Small intestine (tissue), 7 donors: ENCODE data around the gene KRTCAP3. TPM values are rescaled to one million over a fixed set of nuclear protein-coding genes. Genes with fewer than 3 reads are reported as not detected.
A peak's percentile ranks its signal among the peaks of the same experiment; 100 is the strongest.

ENCODE experiments used
- DNase-seq, 2 donors: peaks; one replicate each; pipeline versions ENCODE4 v3.0.0 to v3.0.0-alpha.2; 2013
- FAIRE-seq: peaks from 2 replicates; lab custom pipeline; 2012; peaks lifted over from hg19 to GRCh38; lab: Jason Lieb, UNC
- H3K27ac ChIP-seq, 3 donors: one replicate each; pipeline ENCODE4 v1.5.1; 2013; ENCODE audit warnings: low read length in 2 of 3, mild to moderate bottlenecking in 2 of 3, control low read depth in 1 of 3, inconsistent platforms in 1 of 3, low read depth in 1 of 3, moderate library complexity in 1 of 3
- H3K27me3 ChIP-seq, 3 donors: one replicate each; pipeline ENCODE4 v1.6.1; 2013; ENCODE audit warnings: low read length in 3 of 3, inconsistent platforms in 1 of 3; ENCODE audit not compliant: control insufficient read depth in 3 of 3, insufficient read depth in 3 of 3
- H3K36me3 ChIP-seq, 3 donors: one replicate each; pipeline ENCODE4 v1.6.1; 2013; ENCODE audit warnings: low read length in 3 of 3, inconsistent platforms in 1 of 3, low read depth in 1 of 3, mild to moderate bottlenecking in 1 of 3, moderate library complexity in 1 of 3; ENCODE audit not compliant: control insufficient read depth in 3 of 3, insufficient read depth in 2 of 3
- H3K4me1 ChIP-seq, 3 donors: one replicate each; pipeline ENCODE4 v1.6.1; 2013; ENCODE audit warnings: low read length in 2 of 3, inconsistent platforms in 1 of 3, low read depth in 1 of 3, mild to moderate bottlenecking in 1 of 3, moderate library complexity in 1 of 3; ENCODE audit not compliant: control insufficient read depth in 3 of 3, insufficient read depth in 2 of 3
- H3K4me3 ChIP-seq, 3 donors: one replicate each; pipeline ENCODE4 v1.5.1; 2013; ENCODE audit warnings: low read length in 3 of 3, control low read depth in 1 of 3, inconsistent platforms in 1 of 3, low read depth in 1 of 3, mild to moderate bottlenecking in 1 of 3, moderate library complexity in 1 of 3
- H3K9me3 ChIP-seq, 2 donors: one replicate each; pipeline ENCODE4 v1.6.1; 2013; ENCODE audit warnings: low read depth in 1 of 2, low read length in 1 of 2; ENCODE audit not compliant: control insufficient read depth in 2 of 2, insufficient read depth in 1 of 2
- WGBS, 3 donors: extraction: QIAGEN DNeasy Blood & Tissue Kit; methylation state at CpG; one replicate each; pipeline ENCODE4 v1.1.7; 2013; 5-methylcytosine and 5-hydroxymethylcytosine counted together
- polyA plus RNA-seq, 4 donors: library from polyadenylated mRNA; stranded (reverse) in 3 of 4; unstranded in 1 of 4; fragments of 200-250 nt in 3 of 4; fragments of 120-200 nt in 1 of 4; gene quantifications; one replicate each; pipeline versions ENCODE4 v1.2.1 to v1.2.3, GENCODE V29; 2013
- donor health status: healthy with polysubstance abuse.
- donor health status: control.
- donor health status: control.
- donor health status: Bipolar disorder and iron deficiency.
- donor health status: healthy.

Gene KRTCAP3
- polyA plus RNA-seq, 4 donors: 57.0 to 127 (median 60.5) TPM

GRCh38 chr2:27446057-27446456 lies 3.9 kb downstream of the KRTCAP3 start:
- WGBS, 3 donors: 4 to 52% (median 28%) methylated on average over 3 of the region's 3 CpGs
- FAIRE-seq: no peak
- H3K4me3 ChIP-seq: peak overlapping the region in 1 of 3 donors; percentile 46
- H3K27ac ChIP-seq: peak overlapping the region; percentile 92 to 98 (median 98)
- DNase-seq: peak; percentile 94 to 98
- H3K36me3 ChIP-seq: peaks cover 7 to 53% (median 9%) of the 10 kb centered on the region in 3 donors
- H3K4me1 ChIP-seq: peaks cover 0 to 33% (median 0%) of the 10 kb centered on the region in 3 donors
- H3K9me3 ChIP-seq: no peaks in the 10 kb centered on the region
- no peaks in the 10 kb centered on the region for H3K27me3 ChIP-seq

DNA sequence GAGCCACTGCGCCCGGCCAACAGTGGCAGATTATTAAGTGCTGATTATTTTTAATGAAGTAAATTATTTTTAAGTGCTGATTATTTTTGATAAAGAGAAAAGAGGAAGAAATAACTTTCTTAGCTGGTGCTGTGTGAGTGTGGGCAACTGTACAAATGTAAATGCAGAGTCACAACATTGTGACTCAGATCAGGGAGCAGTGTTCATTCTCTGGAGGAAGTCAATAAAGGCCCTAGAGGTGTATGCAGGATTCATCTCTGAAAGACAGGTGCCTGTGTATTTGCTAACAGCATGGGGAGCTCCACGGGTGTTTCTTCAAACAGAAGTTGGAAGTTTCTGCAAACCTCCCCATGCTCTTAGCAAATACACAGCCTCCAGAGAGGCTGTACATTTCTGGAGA lies 6.2 kb downstream of the KRTCAP3 start:
- peaks cover 0 to 20% (median 0%) of the 10 kb centered on the region in 3 donors for H3K4me1 ChIP-seq
- no peak overlapping the region for H3K4me3 ChIP-seq
- H3K9me3 ChIP-seq: no peaks in the 10 kb centered on the region
- no peaks in the 10 kb centered on the region for H3K27me3 ChIP-seq
- no peak overlapping the region for H3K27ac ChIP-seq
- DNase-seq: no peak
- peaks cover 0 to 44% (median under 1%) of the 10 kb centered on the region in 3 donors for H3K36me3 ChIP-seq
- WGBS, 3 donors: 59 to 89% (median 72%) methylated on average over 3 of the region's 3 CpGs
- no peak for FAIRE-seq

DNA sequence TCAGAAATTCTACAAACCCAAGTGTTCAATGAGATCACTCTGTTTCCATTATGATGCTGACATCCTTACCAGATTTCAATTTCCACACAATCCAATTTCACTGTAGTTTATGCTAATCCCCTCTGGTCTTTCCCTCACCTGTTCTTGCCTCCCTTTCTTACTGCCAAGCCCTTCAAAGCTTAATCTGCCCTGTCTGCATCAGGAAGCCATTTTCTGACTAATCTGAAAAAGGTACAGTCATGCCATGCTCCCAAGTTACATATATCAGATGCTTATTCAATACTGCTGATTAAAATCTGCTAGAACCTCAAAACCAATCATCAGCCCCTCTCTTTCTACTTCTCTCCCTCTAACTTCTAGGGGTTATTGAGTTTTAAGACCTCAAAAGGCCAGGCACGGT lies 8.9 kb downstream of the KRTCAP3 start:
- Histone ChIP-seq H3K9me3 (no peaks in the 10 kb centered on the region), H3K4me1 (peaks cover 0 to 3% (median 0%) of the 10 kb centered on the region in 3 donors), H3K27me3 (no peaks in the 10 kb centered on the region), H3K27ac (no peak overlapping the region), H3K4me3 (no peak overlapping the region), H3K36me3 (peaks cover 0 to 41% (median 8%) of the 10 kb centered on the region in 3 donors)
- 32 to 89% (median 72%) methylated on average over 1 of the region's 1 CpG for WGBS, 3 donors
- DNase-seq (no peak), FAIRE-seq (no peak)

DNA sequence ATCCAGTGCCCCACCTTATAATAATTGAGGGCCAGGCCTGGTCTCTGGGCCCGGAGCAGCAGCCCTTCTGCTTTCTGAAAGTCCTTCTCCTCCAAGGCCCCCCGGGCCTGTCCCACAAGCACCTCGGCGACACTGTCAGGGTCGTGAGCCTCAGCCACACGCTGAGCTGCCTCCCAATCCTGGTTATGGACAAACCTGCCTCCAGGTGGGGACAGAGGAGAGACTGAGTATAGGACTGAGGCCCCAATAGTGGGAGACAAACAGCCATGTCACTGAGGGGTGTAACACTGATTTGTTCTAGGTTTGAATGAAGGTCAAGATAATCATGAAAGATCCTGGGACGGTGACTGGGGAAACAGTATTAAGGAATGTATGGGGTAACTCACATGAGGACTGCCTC lies 11.8 kb downstream of the KRTCAP3 start:
- Histone ChIP-seq H3K4me1 (no peaks in the 10 kb centered on the region), H3K9me3 (no peaks in the 10 kb centered on the region), H3K4me3 (no peak overlapping the region), H3K27me3 (no peaks in the 10 kb centered on the region), H3K27ac (no peak overlapping the region), H3K36me3 (peaks cover 0 to 46% (median 12%) of the 10 kb centered on the region in 3 donors)
- 92 to 96% (median 94%) methylated on average over 7 of the region's 7 CpGs for WGBS, 3 donors
- DNase-seq (no peak), FAIRE-seq (no peak)

- DNase-seq: no peak
- no peaks in the 10 kb centered on the region for H3K27me3 ChIP-seq
- H3K27ac ChIP-seq: no peak overlapping the region
- H3K4me3 ChIP-seq: no peak overlapping the region
- no peaks in the 10 kb centered on the region for H3K4me1 ChIP-seq
- H3K9me3 ChIP-seq: no peaks in the 10 kb centered on the region
- whole genome bisulfite sequencing, 3 donors: 81 to 83% (median 82%) methylated on average over 8 of the region's 8 CpGs
- FAIRE-seq: no peak
- peaks cover 0 to 38% (median 4%) of the 10 kb centered on the region in 3 donors for H3K36me3 ChIP-seq
Measured at GRCh38 chr2:27461118-27461517, 18.9 kb downstream of the KRTCAP3 start.

DNA sequence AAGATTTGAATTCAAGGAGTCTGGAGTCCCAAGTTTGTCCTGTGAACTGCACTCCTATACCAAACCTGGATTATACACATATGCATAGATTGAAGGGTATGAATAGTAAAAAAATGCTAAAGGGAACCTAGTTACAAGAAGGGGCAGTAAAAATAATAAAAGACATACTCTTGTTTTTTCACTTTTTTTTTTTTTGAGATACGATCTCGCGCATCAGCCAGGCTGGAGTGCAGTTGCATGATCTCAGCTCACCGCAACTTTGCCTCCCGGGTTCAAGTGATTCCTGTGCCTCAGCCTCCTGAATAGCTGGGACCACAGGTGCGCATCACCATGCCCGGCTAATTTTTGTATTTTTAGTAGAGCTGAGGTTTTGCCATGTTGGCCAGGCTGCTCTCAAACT lies 22.3 kb downstream of the KRTCAP3 start:
- Histone ChIP-seq H3K27me3 (no peaks in the 10 kb centered on the region), H3K9me3 (no peaks in the 10 kb centered on the region), H3K27ac (no peak overlapping the region), H3K4me3 (no peak overlapping the region), H3K4me1 (no peaks in the 10 kb centered on the region), H3K36me3 (peaks cover 0 to 18% (median 0%) of the 10 kb centered on the region in 3 donors)
- FAIRE-seq: no peak
- 97 to 99% (median 97%) methylated on average over 7 of the region's 7 CpGs for WGBS, 3 donors
- DNase-seq: no peak

DNA sequence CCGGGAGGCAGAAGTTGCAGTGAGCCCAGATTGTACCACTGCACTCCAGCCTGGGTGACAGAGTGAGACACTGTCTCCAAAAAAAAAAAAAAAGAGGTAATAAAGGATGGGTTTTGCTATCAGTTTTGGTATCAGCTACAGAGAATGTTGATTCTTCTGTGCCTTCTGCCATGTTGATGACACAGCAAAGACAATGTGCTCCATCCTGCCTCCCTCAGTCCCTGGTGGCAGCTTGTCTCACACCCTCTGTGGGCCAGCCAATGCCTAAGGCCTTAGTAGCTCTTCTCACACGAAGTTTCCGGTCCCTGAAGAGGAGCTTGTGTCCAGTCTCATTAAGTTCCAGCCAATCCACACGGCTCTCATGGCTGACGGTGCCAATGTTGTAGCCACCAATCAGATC lies 29.8 kb downstream of the KRTCAP3 start:
- FAIRE-seq: no peak
- no peaks in the 10 kb centered on the region for H3K4me1 ChIP-seq
- H3K36me3 ChIP-seq: peaks cover 0 to 10% (median 3%) of the 10 kb centered on the region in 3 donors
- no peak overlapping the region for H3K4me3 ChIP-seq
- WGBS, 3 donors: 90 to 94% (median 92%) methylated on average over 5 of the region's 5 CpGs
- no peaks in the 10 kb centered on the region for H3K27me3 ChIP-seq
- DNase-seq: no peak
- H3K9me3 ChIP-seq: no peaks in the 10 kb centered on the region
- H3K27ac ChIP-seq: no peak overlapping the region

DNA sequence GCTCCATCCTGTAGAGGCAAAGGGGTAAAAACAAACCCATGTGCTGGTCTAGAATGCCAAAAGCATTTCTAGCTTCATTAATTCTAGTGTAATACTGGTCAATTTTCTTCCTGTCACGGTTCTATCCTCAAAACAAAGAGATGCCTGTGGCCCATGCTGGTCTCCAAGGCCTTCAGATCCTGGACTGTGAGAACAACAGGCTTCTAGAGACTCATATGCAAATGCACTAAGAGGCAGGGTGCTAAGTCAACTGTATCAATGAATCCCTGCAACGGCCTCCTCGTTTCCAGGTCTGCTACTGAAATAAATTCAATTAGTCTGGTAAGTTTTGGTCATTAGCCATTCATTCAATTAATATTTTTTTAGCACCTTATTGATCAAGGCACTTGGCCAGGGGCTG lies 43.3 kb downstream of the KRTCAP3 start:
- Histone ChIP-seq H3K4me3 (no peak overlapping the region), H3K4me1 (peaks cover 0 to 7% (median 0%) of the 10 kb centered on the region in 3 donors), H3K27ac (no peak overlapping the region), H3K27me3 (no peaks in the 10 kb centered on the region), H3K36me3 (peaks cover 0 to 14% (median 0%) of the 10 kb centered on the region in 3 donors), H3K9me3 (no peaks in the 10 kb centered on the region)
- no peak for FAIRE-seq
- DNase-seq: no peak
- WGBS, 3 donors: 77 to 89% (median 81%) methylated on average over 3 of the region's 3 CpGs

- peak overlapping the region in 2 of 3 donors; percentile 9 to 70 for H3K27ac ChIP-seq
- H3K27me3 ChIP-seq: peaks cover 0 to 17% (median 0%) of the 10 kb centered on the region in 3 donors
- peaks cover 0 to 7% (median 0%) of the 10 kb centered on the region in 3 donors for H3K4me1 ChIP-seq
- FAIRE-seq: no peak
- peak overlapping the region in 2 of 3 donors; percentile 33 to 63 for H3K4me3 ChIP-seq
- DNase-seq: no peak
- H3K9me3 ChIP-seq: no peaks in the 10 kb centered on the region
- 4% methylated on average over 11 of the region's 11 CpGs for WGBS, 3 donors
- H3K36me3 ChIP-seq: peaks cover 0 to 2% (median 0%) of the 10 kb centered on the region in 3 donors
Measured at GRCh38 chr2:27489118-27489497, 46.9 kb downstream of the KRTCAP3 start.
